GM21737 (cell line): ENCODE measurements around the gene COL17A1.

Experiments used
- ATAC-seq: cut with Tn5 transposase; IDR thresholded peaks from one replicate; pipeline ENCODE4 v1.9.1; 2021; ENCODE audit warnings: mild to moderate bottlenecking, moderate library complexity; ENCODE audit not compliant: unreplicated experiment

The COL17A1 gene

DNA sequence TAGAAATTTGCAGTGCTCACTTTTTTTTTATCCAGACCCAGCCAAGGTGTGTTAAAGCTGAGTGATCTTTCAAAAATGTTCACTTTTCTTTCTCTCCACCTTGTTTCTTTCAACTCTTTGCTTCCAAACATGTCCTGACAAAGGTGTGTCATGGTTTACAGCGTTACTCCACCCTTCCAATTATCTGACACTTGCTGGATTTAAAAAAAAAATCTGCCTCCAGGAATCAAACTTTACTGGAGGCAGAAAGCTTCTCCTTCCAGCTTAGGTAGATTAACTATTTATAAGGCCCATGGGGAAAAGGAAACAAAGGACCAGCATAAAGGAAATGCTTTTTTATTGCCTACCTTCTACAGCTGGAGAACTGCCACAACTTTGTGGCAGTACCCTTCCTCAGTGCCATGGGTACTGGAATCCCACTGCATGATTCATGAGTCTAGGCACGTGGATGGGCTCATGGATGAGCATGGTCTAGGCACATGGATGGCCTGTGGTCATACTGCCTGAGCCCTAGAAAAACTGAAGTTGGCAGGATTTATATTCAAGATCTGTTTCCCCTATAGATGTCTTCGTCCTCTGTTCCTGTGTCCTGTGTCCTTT is at the start of gene COL17A1:
COL17A1 (minus strand) TSS at position 80 of the 600 bp plus-strand sequence. CDS start 5,207 bp downstream, outside the sequence.
- ATAC-seq, result no peak

DNA sequence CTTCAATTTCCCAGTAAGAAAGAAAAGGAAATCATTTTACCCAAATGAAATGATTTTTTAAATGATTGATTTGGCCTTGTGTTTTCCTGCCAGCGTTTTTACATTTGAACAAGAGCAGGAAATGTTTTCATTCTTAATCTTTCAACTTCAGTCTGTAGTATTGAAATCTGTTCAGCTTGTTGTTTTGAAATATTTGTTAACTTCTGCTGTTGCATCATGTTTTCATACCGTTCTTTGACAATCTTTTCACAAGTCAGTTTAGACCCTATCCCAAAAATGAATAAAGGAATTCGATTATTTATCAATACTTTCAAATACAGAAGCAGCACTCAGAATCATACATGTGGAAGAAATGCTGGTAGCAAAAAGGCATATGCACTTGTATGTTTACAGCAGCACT is 44.4 kb upstream of the COL17A1 start:
- no peak for ATAC-seq

GRCh38 chr10:104128214-104128613 is 42.5 kb upstream of the COL17A1 start:
- no peak for ATAC-seq

DNA sequence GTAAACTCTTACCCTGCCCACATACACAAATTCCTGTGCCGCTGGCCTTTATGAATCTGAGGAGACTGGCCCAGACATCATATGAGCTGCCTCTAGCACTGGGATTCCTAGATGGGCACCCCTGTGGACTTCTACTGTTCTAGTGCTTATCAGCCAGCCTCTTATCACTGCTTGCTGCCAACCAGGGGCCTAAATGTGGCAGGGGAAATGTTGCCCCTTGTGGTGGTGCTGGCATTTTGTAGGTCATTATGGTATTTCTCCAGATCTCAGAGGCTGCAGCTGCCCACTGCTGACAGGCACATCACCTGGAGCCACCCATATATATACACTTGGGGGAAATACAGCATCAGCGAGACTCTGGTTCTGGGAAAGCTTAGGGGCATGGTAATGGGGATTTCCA is 41.7 kb upstream of the COL17A1 start:
- no peak for ATAC-seq

DNA sequence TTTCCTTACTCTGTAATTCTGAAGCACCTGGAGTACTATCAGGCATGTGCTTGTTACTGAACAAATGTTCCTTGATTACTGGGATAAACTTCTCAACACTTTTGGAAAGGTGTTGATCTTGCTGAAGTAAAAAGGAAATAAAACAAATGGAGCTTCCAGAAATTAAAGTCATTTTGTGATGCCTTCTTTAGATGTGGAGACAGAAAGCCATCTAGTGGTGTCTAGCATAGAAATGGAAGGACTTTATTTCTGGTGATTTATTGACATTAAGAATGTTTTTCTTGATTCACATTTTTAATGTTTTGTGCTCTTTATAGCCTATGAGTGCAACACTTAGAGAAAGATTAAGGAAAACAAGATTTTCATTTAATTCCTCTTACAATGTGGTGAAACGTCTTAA is 37.7 kb upstream of the COL17A1 start:
- no peak for ATAC-seq

DNA sequence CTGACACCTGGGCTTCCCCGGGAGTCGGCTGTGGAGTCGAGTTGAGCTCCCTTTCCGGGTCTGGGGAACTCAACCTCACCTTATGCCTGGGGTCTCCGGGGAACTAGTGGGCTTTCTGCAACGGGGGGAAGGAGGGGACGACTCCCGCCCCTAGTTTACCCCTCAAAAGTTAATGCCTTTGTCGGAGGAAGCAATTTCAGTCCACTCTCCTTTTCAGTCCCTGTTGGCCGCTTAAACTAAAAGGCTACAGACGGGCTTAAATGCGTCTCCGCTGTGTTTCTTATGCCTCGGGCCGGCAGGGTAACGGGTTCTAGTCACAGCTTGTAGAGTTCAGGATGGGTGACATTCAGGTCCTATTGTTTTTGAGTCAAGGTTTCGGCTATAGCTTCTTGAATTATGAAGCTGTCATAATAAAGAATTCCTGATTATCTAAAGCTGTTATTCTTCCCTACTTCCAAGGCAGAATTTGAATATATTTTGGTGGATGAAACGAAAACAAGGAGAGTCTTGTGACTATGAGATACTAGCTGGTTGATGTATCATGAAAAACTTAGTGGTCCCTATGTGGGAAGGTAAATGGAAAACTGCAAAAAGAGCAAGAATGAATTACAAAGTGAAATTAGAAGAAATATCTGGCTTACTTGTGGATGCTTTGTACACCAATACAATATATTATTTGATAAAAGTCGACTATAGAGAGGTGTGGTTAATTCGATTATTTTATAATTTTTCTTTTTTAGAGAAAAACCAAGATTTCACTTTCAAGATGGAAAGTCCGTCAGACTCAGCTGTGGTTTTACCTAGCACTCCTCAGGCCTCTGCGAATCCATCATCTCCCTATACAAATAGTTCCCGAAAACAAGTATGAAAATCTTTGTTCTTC is 36.8 kb upstream of the COL17A1 start:
- peak; percentile 2 for ATAC-seq

DNA sequence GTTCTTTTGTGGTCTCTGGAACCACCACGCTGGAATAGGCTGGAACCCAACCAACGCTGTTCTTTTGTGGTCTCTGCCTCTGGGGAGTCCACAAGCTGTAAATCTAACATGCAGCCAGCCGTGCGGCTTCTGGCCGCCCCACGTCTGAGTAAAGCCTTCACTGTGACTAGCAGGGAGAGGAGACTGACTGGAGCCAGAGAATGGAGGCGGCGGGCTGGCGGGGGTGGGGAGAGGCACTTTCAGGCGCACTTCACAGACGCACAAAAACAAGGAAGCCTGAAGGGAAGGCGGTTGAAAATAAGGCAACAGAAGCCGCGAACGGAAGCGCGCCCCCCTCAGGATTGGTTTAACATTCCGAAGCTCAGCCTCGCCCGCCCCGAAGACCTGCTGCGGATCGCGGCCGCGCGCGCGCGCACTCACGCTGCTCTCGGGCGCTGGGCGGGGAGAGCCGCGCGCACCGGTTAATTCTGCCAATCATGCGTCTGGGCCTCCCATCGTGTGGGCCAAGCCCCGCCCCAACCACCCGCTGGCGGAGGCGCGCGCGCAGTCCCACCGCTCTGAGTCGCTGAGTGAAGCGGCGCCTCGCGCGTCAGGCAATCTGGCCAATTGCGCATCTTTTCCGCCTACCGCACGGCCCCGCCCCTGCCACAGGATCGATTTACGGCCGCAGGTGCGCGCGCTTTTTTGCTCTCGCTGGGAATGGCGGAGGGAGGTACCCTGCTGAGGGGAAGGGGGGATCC is 36.0 kb upstream of the COL17A1 start, which contains the start of gene SFR1:
SFR1 (plus strand) TSS at position 687 of the 740 bp plus-strand sequence; CDS start at position 700, 13 bp downstream.
- peak; percentile 93 for ATAC-seq

- ATAC-seq, result no peak
Measured at GRCh38 chr10:104120903-104121484, 35.3 kb upstream of the COL17A1 start.

DNA sequence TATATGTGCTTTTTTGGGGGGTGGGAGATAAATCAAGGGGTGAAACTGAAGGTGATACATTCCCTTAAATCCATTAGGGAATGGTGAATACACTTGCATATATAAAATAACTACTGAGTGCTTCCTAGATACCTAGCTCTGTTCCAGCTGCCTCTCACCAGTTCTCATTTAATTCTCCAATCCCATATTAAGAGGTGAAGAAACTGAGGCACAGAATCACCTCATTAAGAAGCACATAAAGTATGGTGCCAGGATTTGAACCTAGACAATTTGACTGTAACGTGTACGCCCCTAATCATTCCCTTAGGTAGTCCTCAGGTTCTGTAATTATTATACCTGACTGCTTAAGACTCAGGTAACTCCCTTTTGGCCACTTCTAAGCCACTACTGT is 34.8 kb upstream of the COL17A1 start:
- no peak for ATAC-seq

DNA sequence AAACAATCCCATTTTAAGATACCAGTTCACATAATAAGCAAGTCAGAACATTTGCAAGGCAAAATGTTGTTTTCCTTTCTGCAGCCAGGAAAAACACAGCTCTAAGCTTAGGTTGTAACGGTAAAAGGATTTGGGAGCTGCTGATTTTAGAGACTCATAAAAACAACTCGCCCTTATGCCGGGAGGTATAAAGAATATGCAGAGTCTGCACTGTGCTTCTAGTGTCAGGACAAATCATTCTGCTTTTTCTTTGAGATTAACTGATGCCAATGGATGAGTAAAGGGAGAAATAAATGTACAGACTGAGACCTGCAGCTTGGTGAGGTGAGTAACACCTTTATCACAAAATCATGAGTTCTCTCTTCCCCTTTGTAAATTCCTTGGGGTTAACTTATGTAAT is 34.3 kb upstream of the COL17A1 start:
- no peak for ATAC-seq

GRCh38 chr10:104117839-104118323 is 32.2 kb upstream of the COL17A1 start:
- ATAC-seq, result no peak

GRCh38 chr10:104113376-104113956 is 27.8 kb upstream of the COL17A1 start:
- no peak for ATAC-seq

GRCh38 chr10:104109908-104110662 is 24.4 kb upstream of the COL17A1 start:
- ATAC-seq, result peak; percentile 72

DNA sequence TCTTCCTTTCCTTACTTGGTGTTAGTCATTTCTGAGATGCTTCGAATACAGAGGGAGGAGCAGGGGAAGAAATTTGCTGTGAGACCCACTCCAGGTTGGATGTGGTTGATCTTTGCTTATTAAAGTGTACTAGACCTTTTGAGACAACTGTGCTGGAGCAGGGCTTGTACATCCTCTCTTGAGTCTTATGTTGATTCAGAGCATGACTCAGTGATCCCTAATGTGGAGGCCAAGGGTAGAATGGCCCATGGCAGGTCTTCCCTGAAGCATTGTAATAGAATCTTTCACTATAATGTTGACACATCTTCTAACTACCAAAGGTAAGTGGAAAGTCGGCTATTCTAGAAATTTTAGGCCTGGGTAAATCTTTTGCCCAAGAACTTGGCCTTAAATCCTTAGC is 19.2 kb upstream of the COL17A1 start:
- ATAC-seq, result no peak

- ATAC-seq, result no peak
Measured at GRCh38 chr10:104104418-104104817, 18.7 kb upstream of the COL17A1 start.

- ATAC-seq, result no peak
Measured at GRCh38 chr10:104103956-104104355, 18.3 kb upstream of the COL17A1 start.

DNA sequence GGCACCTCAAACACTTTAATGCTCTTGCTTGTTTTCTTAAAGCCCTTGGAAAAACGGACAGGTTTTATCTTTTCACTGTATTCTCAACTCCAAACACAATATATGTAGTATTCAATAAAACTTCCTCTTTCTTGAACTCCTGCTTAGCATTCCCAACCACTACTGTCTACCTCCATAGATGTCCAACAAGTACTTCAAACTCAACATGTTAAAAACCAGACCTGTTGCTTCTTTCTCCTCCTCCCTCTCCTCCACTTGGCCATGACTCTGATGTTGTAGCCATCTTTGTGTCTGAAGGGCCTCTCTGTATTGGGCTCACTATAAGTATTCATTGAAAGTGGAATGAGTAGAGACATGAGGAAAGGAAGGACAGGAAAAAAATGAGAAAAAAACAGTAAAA is 16.2 kb upstream of the COL17A1 start:
- ATAC-seq, result no peak

GRCh38 chr10:104100795-104101194 is 15.1 kb upstream of the COL17A1 start:
- ATAC-seq, result no peak

- no peak for ATAC-seq
Measured at GRCh38 chr10:104099941-104100340, 14.3 kb upstream of the COL17A1 start.

DNA sequence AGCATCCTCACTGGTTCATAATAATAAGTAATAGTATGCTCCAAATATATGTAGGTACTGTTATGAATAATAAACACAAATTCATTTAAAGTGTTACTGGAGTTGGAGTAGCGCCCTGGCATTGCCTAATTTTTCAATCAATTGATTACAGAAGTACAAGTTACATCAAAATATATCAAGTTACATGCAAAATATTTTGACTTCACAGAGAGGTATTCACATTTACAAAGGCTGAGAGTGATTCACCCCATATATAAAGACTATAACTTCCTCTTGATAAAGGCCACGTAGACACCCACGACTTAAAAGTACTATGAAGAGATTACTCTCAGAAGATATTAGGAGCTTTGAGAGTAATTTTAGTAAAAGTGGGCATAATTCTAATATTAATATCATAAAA is 13.6 kb upstream of the COL17A1 start:
- no peak for ATAC-seq
